Hypothalamus (tissue), 51 donors: Measurements from ENCODE around the gene KMO.

Source experiments
- DNase-seq, 51 donors: peaks; one replicate each; lab custom pipeline; 2025; lab: John Stamatoyannopoulos, UW

The KMO gene

DNA sequence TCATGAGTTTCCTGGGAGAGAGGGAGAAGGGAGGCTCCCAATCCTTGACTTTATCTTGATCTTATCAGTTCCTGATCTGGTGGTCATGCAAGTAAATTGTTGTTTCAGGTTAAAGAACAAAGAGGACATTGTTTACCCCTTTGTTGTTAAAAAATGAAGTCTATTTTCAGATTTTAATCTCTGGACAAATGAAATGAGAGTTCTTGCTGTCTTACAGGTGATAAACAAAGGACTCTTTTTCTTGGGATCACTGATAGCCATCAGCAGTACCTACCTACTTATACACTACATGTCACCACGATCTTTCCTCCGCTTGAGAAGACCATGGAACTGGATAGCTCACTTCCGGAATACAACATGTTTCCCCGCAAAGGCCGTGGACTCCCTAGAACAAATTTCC is 59.6 kb downstream of the KMO start:
- no peak for DNase-seq

GRCh38 chr1:241592273-241592958 is 60.2 kb downstream of the KMO start:
- DNase-seq = peak in 1 of 51 donors; percentile 30

DNA sequence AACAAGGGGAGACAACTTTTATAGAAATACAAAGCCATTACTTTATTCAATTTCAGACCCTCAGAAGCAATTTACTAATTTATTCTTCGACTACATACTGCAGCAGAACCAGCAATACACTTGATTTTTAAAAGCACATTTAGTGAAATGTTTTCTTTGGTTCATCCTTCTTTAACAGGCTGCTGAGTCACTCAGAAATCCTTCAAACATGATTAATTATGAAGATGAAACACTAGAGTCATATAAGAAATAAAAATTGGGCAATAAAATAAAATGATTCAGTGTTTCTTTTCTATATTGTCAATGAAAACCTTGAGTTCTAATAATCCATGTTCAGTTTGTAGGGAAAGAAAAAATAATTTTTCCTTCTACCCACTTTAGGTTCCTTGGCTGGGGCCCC is 61.0 kb downstream of the KMO start:
- DNase-seq = no peak

DNA sequence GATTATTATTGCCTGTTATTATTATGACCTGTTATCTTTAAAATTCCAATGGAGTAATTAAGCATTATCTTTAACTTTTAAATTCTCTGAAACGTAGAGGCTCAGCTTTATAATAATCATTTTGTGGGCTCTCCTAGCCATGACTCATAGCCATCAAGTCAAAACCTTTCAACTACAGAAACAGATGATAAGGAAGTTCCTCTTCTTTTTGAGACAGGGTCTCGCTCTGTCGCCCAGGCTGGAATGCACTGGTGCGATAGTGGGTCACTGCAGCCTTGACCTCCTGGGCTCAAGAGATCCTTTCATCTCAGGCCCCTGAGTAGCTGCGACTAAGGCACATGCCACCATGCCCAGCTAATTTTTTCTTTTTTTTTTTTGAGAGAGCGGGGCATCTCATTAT is 64.5 kb downstream of the KMO start:
- DNase-seq = no peak

GRCh38 chr1:241598249-241598648 is 66.1 kb downstream of the KMO start:
- DNase-seq = no peak

DNA sequence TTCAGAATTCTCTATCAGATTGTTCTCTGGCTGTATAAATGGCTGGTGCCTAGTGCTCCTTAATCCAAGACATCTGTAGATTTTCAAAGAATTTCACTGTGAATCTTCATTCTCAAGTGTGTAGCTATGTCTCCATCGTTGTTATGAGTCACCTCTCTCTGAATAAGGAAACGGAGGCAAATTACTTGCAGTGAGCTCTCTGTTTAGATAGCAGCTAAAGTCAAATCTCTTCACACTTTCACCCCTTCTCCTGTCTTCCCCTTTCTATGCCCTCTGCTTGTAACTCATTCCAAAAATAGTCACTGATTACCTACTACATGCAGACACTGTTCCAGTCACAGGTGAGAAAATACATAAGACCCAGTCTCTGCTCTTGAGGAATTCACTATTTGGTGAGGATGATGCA is 68.3 kb downstream of the KMO start:
- no peak for DNase-seq

DNA sequence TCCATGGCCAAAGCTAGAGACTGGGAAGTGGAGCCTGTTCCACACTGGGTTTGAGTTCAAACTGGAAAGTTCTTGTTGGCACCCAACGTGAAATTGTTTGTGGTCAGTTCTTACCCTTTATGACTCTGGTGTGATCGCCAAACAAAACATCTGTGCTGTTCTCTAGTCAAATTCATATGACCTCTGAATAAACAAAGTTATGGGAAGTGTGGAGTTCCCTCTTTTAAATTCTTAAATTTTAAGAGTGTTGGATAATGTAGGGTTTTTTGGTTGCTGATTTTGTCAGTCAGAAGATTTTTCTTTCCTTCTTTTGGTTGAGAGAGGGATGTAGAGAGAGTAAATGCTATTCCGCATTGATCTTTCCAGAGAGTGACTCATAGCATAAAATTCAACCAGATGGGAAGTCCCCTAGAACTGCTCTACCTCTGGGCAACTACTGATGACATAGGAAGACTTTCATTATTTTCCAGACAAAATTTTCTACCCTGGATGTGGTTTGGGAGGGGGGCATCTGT is 71.6 kb downstream of the KMO start:
- no peak for DNase-seq

DNA sequence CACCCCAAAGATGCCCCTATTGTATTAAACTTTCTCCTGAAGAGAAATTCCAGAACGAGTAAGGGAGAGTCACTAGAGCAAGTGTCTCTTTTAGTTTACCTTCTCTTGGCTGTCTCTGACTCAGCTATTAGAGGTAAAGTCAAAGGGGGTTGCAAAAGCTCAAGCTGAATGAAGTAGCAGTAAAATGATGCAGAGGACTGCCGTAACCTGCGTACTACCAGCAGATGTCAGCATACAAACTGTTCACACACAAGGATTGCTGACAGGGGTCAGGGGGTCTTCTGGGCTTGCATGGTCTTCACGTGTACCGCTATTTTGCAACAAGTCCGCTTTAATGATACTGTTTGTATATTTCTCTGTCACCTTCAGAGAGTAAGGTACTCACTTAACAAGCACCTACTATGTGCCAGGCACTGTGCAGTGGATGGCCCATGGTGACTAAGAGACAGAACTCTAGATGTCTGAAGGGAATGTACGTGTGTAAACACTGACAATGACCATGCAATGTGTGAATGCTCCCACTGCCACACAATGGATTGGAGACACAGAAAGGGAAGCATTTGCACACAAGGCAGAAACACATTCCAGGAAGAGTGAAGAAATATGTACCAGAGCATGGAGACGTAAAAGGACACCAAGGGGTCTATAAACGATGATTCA is 73.1 kb downstream of the KMO start:
- DNase-seq = no peak

- DNase-seq = no peak
Measured at GRCh38 chr1:241606544-241606943, 74.4 kb downstream of the KMO start.

DNA sequence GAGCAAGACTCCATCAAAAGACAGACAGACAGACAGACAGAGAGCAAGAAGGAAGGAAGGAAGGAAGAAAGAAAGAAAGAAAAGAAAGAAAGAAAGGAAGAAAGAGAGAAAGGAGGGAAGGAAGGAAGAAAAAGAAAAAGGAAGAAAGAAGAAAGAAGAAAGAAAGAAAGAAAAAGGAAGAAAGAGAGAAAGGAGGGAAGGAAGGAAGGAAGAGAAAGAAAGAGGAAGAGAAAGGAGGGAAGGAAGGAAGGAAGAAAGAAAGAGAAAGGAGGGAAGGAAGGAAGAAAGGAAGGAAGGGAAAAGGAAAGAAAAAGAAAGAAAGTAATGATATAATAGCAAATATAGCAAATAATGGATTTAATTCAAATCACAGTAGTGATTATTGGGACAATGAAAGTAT is 75.3 kb downstream of the KMO start:
- DNase-seq = no peak

DNA sequence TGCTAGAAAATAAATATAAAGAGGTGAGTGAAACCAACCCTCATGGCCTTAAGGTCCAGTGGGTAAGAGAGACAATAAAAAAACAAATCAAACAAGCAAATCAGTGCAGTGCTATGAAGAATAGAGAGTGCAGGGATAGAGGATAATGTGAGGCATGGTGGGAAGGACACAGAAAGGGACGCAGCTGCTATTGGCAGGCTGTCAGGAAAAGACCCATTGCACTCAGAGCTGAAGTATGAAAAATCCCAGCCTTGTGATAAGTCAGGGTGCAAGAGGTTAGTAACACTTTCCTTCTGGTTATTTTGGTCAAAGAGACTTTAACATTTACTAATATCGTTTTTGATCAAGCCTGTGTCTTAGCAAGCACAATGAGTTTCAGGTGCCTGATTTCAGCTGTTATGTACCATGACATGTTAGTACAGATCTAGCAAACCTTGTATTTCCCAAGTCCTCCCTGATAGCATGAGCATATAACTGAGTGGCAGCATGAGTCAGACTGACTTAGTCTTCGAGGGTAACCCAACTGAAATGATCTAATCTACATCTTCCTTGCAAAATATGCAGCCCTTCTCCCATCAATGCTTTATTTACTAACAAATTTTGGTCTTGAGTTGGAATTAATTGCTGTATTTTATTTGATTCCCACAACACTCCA is 76.3 kb downstream of the KMO start:
- no peak for DNase-seq

DNA sequence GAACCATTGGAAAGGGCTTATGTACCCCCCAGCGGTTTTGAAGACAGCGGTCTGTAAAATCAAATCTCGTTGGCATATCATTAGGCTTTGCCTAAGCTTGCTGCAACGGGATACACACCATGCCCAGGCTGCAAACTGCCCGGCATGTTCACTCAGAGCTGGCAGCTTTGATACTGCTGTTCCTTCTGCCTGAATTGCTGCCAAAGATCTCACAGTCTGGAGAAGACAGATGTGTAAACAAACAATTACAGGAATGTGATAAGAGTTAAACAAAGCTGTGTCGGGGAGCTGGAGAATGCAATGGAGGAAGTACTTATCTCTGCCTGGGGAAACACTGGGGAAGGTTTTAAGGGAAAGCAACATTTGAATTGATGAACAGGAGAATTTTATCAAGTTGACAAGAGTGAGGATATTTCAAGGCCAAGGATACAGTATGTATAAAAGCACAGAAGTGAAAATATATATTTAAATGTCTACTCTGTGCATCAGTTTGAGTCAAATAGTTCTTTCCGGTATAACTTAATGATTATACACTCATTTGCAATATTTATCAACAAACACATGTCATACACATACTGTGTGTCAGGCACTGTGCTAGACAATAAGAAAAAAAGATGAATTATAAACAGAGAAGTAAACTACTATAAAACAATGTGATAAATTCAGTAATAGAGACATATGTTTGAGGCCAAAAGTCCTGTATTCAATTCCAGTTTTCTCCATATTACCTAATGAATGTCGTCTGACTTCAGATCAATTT is 78.1 kb downstream of the KMO start:
- no peak for DNase-seq

DNA sequence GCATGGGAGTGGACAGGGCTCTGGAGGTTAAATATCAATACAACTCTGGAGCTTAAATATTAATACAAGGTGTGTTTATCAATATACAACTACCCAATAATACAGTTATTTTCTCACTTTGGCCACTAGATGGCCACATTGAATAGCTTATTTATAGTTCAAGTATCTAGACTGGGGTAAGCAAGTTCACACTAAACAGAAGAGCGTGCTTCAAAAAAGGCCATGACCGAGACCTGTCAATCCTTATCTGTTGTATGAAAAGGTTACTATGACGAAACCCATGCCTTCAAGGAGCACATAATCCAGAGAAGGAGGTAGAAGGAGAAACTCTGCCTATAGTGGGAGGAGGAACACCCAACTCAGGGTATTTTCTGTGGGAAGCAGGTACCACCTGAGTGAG is 78.9 kb downstream of the KMO start:
- DNase-seq = peak in 2 of 51 donors; percentile 6 to 48

GRCh38 chr1:241611736-241612135 is 79.6 kb downstream of the KMO start:
- DNase-seq = no peak

- DNase-seq = peak in 1 of 51 donors; percentile 5
Measured at GRCh38 chr1:241612533-241613477, 80.6 kb downstream of the KMO start.

- DNase-seq = no peak
Measured at GRCh38 chr1:241614144-241614543, 82.0 kb downstream of the KMO start.

- no peak for DNase-seq
Measured at GRCh38 chr1:241614572-241614971, 82.4 kb downstream of the KMO start.

DNA sequence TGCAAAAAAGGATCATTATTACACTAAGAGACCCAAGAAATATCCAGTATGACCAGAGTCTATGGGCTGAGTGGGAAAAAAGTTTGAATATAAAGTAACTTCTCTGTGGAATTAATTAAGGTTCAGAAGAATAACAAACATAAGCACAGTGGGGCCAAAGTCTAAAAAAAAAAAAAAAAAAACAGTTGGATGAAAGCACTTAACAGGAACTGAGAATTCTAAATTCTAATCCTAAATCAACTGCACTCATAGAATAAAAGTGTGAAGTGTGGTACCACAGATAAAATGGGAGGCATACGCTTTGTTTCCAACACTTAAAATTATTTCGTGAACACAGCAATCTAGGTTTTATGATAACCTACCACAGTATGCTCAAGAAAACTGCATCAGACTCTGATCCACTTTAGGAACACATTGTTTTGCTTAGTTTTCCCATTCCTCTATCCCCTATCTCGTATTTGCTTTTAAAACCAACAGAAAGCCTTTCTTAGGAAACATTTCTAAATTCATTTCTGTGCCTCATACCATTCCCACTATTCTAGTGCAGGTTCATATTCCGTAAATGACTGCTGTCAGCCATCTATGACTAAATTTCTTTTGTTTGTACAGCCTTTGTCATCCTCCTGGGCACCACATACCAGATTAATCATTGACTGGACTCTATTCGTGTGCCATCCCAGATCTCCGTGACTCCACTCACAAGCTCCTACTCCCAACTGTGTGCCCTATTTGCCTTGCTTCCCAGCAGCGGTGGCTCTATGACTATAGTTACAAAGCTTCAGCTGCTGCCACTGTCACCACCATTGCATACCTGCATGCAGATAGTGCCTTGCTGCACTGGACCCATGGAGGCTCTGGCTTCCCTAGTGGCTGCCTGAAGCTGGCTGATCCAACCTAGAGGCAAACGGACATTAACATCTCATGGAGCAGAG is 83.1 kb downstream of the KMO start:
- no peak for DNase-seq

DNA sequence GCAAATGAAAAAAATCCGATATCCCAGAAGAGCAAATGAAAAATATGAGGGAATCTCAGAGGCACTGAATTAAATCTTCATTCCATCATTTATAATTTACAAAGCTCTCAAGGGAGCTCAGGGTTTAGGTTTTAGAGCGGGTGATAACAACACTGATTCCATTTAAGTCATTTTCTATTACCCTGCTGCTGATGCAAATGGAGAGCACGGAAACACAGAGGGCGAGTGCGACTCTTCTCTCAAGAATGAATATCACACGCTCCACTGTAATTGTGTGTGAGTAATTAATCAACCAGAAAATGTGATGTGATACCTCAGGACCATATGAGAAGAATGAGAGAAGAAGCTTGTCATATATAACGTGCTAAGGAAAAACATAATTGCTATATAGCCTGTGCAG is 85.2 kb downstream of the KMO start:
- DNase-seq = no peak
